A549 (cell line): Measurements from ENCODE around the gene CTNS. TPM values are rescaled to one million over a fixed set of nuclear protein-coding genes. Genes with fewer than 3 reads are reported as not detected.

Experiments
- ATAC-seq, 2 experiments: fragments of 200-7000 bp in 1 of 2; fragments of >200 bp in 1 of 2; cut with Nextera tagmentation in 1 of 2; cut with Tn5 transposase in 1 of 2; 3 replicates each; pipeline versions ENCODE4 v1.8.0 to v1.9.1; 2018 to 2020; ENCODE audit warnings: mild to moderate bottlenecking in 1 of 2, moderate library complexity in 1 of 2
- CTCF ChIA-PET: fragments of 300-600 bp; sonication (Branson Sonifier 250); formaldehyde crosslinking; extraction: SDS; loops from one replicate; lab custom pipeline; 2021; ENCODE audit warnings: antibody characterized with exemption, inconsistent platforms; lab: Yijun Ruan, JAX
- POLR2A ChIA-PET: fragments of 350-600 bp; formaldehyde crosslinking; extraction: SDS; loops from one replicate; lab custom pipeline; 2021; ENCODE audit warnings: antibody characterized with exemption, inconsistent platforms; lab: Yijun Ruan, JAX
- DNase-seq, 2 experiments: peaks; one replicate each; pipeline versions ENCODE4 v3.0.0 to v3.0.0-alpha.2; 2011 to 2016; ENCODE audit warnings: low read depth in 1 of 2, low spot score in 1 of 2
- FAIRE-seq: peaks from 2 replicates; lab custom pipeline; 2011; peaks lifted over from hg19 to GRCh38; lab: Jason Lieb, UNC
- H3K27ac ChIP-seq, 2 experiments: fragments of >200 bp; sonication (Bioruptor Twin); formaldehyde crosslinking; 3 replicates each; pipeline ENCODE4 v1.5.1; 2016 to 2017
- H3K4me1 ChIP-seq: fragments of >200 bp; sonication (Bioruptor Twin); formaldehyde crosslinking; 3 replicates; pipeline ENCODE4 v1.6.1; 2016
- H3K4me2 ChIP-seq: fragments of >200 bp; sonication (Bioruptor Twin); formaldehyde crosslinking; 3 replicates; pipeline ENCODE4 v1.6.1; 2016
- H3K4me3 ChIP-seq: fragments of >200 bp; sonication (Bioruptor Twin); formaldehyde crosslinking; 3 replicates; pipeline ENCODE4 v1.5.1; 2016
- H3K9me3 ChIP-seq: fragments of >200 bp; sonication (Bioruptor Twin); formaldehyde crosslinking; 3 replicates; pipeline ENCODE4 v1.6.1; 2016
- BCL3 ChIP-seq: fragments of >200 bp; sonication (Bioruptor Twin); formaldehyde crosslinking; IDR thresholded peaks from 3 replicates; pipeline ENCODE4 v1.6.1; 2016
- BHLHE40 ChIP-seq: IDR thresholded peaks from 2 replicates; pipeline ENCODE4 v1.6.1; 2012; ENCODE audit warnings: low read depth, low read length, inconsistent platforms
- CBX8 ChIP-seq: fragments of 200-600 bp; sonication (generic); IDR thresholded peaks from 2 replicates; pipeline ENCODE4 v1.6.1; 2016
- CHD2 ChIP-seq: fragments of 150-350 bp; IDR thresholded peaks from 2 replicates; pipeline ENCODE4 v1.6.1; 2014; ENCODE audit warnings: low read length; ENCODE audit not compliant: partially characterized antibody
- CHD4 ChIP-seq: fragments of 200-600 bp; sonication (generic); IDR thresholded peaks from 2 replicates; pipeline ENCODE4 v1.6.1; 2016; ENCODE audit warnings: antibody characterized with exemption, mild to moderate bottlenecking, borderline replicate concordance
- CTCF ChIP-seq: fragments of >200 bp; sonication (Bioruptor Twin); formaldehyde crosslinking; IDR thresholded peaks from 3 replicates; pipeline ENCODE4 v1.5.1; 2016
- EHF ChIP-seq: fragments of 250-450 bp; sonication (Bioruptor Pico); IDR thresholded peaks from 2 replicates; pipeline ENCODE4 v1.5.0; 2020; ENCODE audit warnings: mild to moderate bottlenecking
- FOSL2 ChIP-seq, 2 experiments: fragments of 450-650 bp in 1 of 2; fragments of >200 bp in 1 of 2; sonication (Bioruptor Twin) in 1 of 2; formaldehyde crosslinking; IDR thresholded peaks; 2 replicates each; pipeline versions ENCODE4 v1.5.0 to v1.6.1; 2016 to 2020; ENCODE audit warnings: mild to moderate bottlenecking in 1 of 2, moderate library complexity in 1 of 2
- FOXS1 ChIP-seq: fragments of 250-450 bp; sonication (Bioruptor Pico); IDR thresholded peaks from 2 replicates; pipeline ENCODE4 v1.5.0; 2020; ENCODE audit warnings: mild to moderate bottlenecking, moderate library complexity
- HOXA7 ChIP-seq: fragments of 250-450 bp; sonication (Bioruptor Pico); IDR thresholded peaks from 2 replicates; pipeline ENCODE4 v1.5.0; 2020; ENCODE audit warnings: mild to moderate bottlenecking, moderate library complexity
- HOXB5 ChIP-seq: fragments of 250-450 bp; sonication (Bioruptor Pico); IDR thresholded peaks from 2 replicates; pipeline ENCODE4 v1.5.0; 2020; ENCODE audit warnings: mild to moderate bottlenecking, moderate library complexity
- JUN ChIP-seq, 2 experiments: fragments of >200 bp; sonication (Bioruptor Twin); formaldehyde crosslinking; IDR thresholded peaks; 2 replicates in 1 of 2; 3 replicates in 1 of 2; pipeline ENCODE4 v1.6.1; 2016 to 2017
- KDM1A ChIP-seq: fragments of 200-600 bp; sonication (generic); IDR thresholded peaks from 2 replicates; pipeline ENCODE4 v1.6.1; 2016; ENCODE audit warnings: low read depth, mild to moderate bottlenecking
- MAX ChIP-seq: IDR thresholded peaks from 2 replicates; pipeline ENCODE4 v1.6.1; 2012
- MAZ ChIP-seq: fragments of 150-350 bp; IDR thresholded peaks from 2 replicates; pipeline ENCODE4 v1.6.1; 2014; ENCODE audit warnings: antibody characterized with exemption, low read depth, low read length, borderline replicate concordance
- PHF8 ChIP-seq: fragments of 200-600 bp; sonication (generic); IDR thresholded peaks from 2 replicates; pipeline ENCODE4 v1.6.1; 2016; ENCODE audit warnings: low read depth, mild to moderate bottlenecking, antibody characterized with exemption, moderate library complexity, borderline replicate concordance
- POLR2A ChIP-seq: IDR thresholded peaks from 2 replicates; pipeline ENCODE4 v1.6.1; 2012; ENCODE audit warnings: mild to moderate bottlenecking, low read length
- POLR2AphosphoS2 ChIP-seq: conservative IDR thresholded peaks from 2 replicates; pipeline ENCODE4 v1.6.1; 2012; ENCODE audit warnings: low read length, improper control_type of control experiment, inconsistent platforms
- RNF2 ChIP-seq: fragments of 200-600 bp; sonication (generic); IDR thresholded peaks from 2 replicates; pipeline ENCODE4 v1.6.1; 2016; ENCODE audit warnings: low read depth, mild to moderate bottlenecking, antibody characterized with exemption, moderate library complexity, borderline replicate concordance
- SREBF2 ChIP-seq: fragments of 450-650 bp; IDR thresholded peaks from 2 replicates; pipeline ENCODE4 v1.6.1; 2014; ENCODE audit warnings: mild to moderate bottlenecking, moderate library complexity
- TFCP2L1 ChIP-seq: fragments of 250-450 bp; sonication (Bioruptor Pico); IDR thresholded peaks from 2 replicates; pipeline ENCODE4 v1.5.0; 2021; ENCODE audit warnings: mild to moderate bottlenecking
- ZC3H11A ChIP-seq: fragments of 450-650 bp; IDR thresholded peaks from 2 replicates; pipeline ENCODE4 v1.6.1; 2014; ENCODE audit warnings: antibody characterized with exemption, mild to moderate bottlenecking
- ZFP36 ChIP-seq: fragments of 450-650 bp; IDR thresholded peaks from 2 replicates; pipeline ENCODE4 v1.6.1; 2014; ENCODE audit warnings: borderline replicate concordance; ENCODE audit not compliant: partially characterized antibody
- WGBS: methylation state at CpG from one replicate; pipeline ENCODE4 v1.1.6; 2017; ENCODE audit errors: missing lambda C conversion rate; 5-methylcytosine and 5-hydroxymethylcytosine counted together
- polyA plus RNA-seq, 4 experiments: library from polyadenylated mRNA; depleted of rRNA in 3 of 4; stranded (reverse); fragments of >200 nt; fragmentation: RNase III in 1 of 4; extraction: RNeasy Plus Mini Kit Qiagen cat#74134 plus additional on column Dnase treatment in 1 of 4; gene quantifications; 2 replicates in 3 of 4; 3 replicates in 1 of 4; pipeline ENCODE4 v1.2.3, GENCODE V29; 2011 to 2017

The CTNS gene
- polyA plus RNA-seq, 2 of the 4 experiments (the other 2 are of a cell fraction) = 6.5 to 20.3 TPM

GRCh38 chr17:3663102-3664011, 26.8 kb downstream of the CTNS start:
- Histone ChIP-seq H3K4me2 (no peak overlapping the region), H3K27ac (no peak overlapping the region), H3K4me1 (peaks cover 32% of the 10 kb centered on the region), H3K9me3 (no peaks in the 10 kb centered on the region), H3K4me3 (no peak overlapping the region)
- WGBS = 90% methylated on average over 25 of the region's 33 CpGs
- no peak for TF ChIP-seq CTCF
- TF ChIP-seq POLR2AphosphoS2 = no peak
- no peak for TF ChIP-seq EHF (CRISPR knock-in tag)
- TF ChIP-seq BHLHE40 = no peak
- no peak for TF ChIP-seq HOXA7 (CRISPR knock-in tag)
- no peak for TF ChIP-seq ZFP36
- TF ChIP-seq HOXB5 (CRISPR knock-in tag) = no peak
- no peak for TF ChIP-seq FOXS1 (CRISPR knock-in tag)
- TF ChIP-seq FOSL2 (IDR thresholded peaks at IDR 0.05) = no peak
- TF ChIP-seq FOSL2 (CRISPR knock-in tag; IDR thresholded peaks at IDR 0.05) = no peak
- no peak for TF ChIP-seq SREBF2
- no peak for TF ChIP-seq MAZ
- TF ChIP-seq BCL3 = no peak
- TF ChIP-seq RNF2 = no peak
- POLR2A ChIA-PET = no interaction called here
- ATAC-seq = no peak
- no peak for FAIRE-seq
- no peak for DNase-seq
- CTCF ChIA-PET = interaction anchor here (1.2 to 2.2 kb wide), 5 partner anchors 9 to 618 kb away, joined by 4 to 9 read pairs (median 5); no protein-coding TSS in a partner anchor

- Histone ChIP-seq H3K4me3 (no peak overlapping the region), H3K4me2 (peak overlapping the region; percentile 88), H3K4me1 (peaks cover 25% of the 10 kb centered on the region)
- DNase-seq = no peak
- ChIA-PET POLR2A (no interaction called here), CTCF (interaction anchor here (1.4 to 2.6 kb wide), 2 partner anchors 8 to 18 kb away, joined by 4 to 10 read pairs; no protein-coding TSS in a partner anchor)
- no peak for ATAC-seq
- 94% methylated on average over 5 of the region's 5 CpGs for WGBS
- no peak for FAIRE-seq
- no peak for TF ChIP-seq PHF8
- TF ChIP-seq HOXA7 (CRISPR knock-in tag) = no peak
- TF ChIP-seq CBX8 = no peak
- TF ChIP-seq CHD2 = no peak
- TF ChIP-seq FOSL2 (IDR thresholded peaks at IDR 0.05) = no peak
- no peak for TF ChIP-seq FOSL2 (CRISPR knock-in tag; IDR thresholded peaks at IDR 0.05)
- TF ChIP-seq, all 56 proteins: peak for 0
- Histone ChIP-seq H3K9me3 (no peaks in the 10 kb centered on the region), H3K27ac (peak overlapping the region in 1 of 2 experiments; percentile 94; a peak in 1 of 6 replicates)
Measured at GRCh38 chr17:3665834-3666233, 29.3 kb downstream of the CTNS start.

- TF ChIP-seq CHD4 = no peak
- no peak for TF ChIP-seq KDM1A
- no peak for TF ChIP-seq MAX
- no peak for TF ChIP-seq JUN (IDR thresholded peaks at IDR 0.05)
- TF ChIP-seq TFCP2L1 = no peak
- no peak for TF ChIP-seq CTCF
- TF ChIP-seq POLR2A = no peak
- TF ChIP-seq HOXA7 (CRISPR knock-in tag) = no peak
- no peak for TF ChIP-seq ZC3H11A
- Histone ChIP-seq H3K27ac (peak overlapping the region; percentile 94), H3K4me2 (peak overlapping the region; percentile 88), H3K4me1 (peaks cover 25% of the 10 kb centered on the region), H3K4me3 (peak overlapping the region; percentile 82), H3K9me3 (no peaks in the 10 kb centered on the region)
- no peak for FAIRE-seq
- ChIA-PET POLR2A (interaction anchor here (1.4 to 2.7 kb wide), 3 partner anchors 16 to 57 kb away, joined by 4 to 24 read pairs (median 17); partner anchors contain the start of genes CTNS, HASPIN and SHPK), CTCF (interaction anchor here (0.8 to 2.6 kb wide), 5 partner anchors 9 to 618 kb away, joined by 3 to 10 read pairs (median 6); no protein-coding TSS in a partner anchor)
- DNase-seq = no peak
- no peak for ATAC-seq
- WGBS = 90% methylated on average over 6 of the region's 6 CpGs
Measured at GRCh38 chr17:3666516-3666915, 30.0 kb downstream of the CTNS start.
